GM21619 (cell line): ENCODE data around the gene TMEM191B.
"Not testable (repeated sequence)": the region's sequence is repeated elsewhere in the genome, so short reads cannot be mapped to it uniquely, and the experiment has no call there.

ENCODE experiments used
- ATAC-seq: cut with Tn5 transposase; IDR thresholded peaks from one replicate; pipeline ENCODE4 v1.9.1; 2021; ENCODE audit not compliant: unreplicated experiment

TMEM191B gene

GRCh38 chr22:18527752-18528596 is at the start of gene TMEM191B:
Gene TMEM191B (plus strand): TSS chr22:18527802. CDS start chr22:18527981, 179 bp downstream.
- peak; percentile 31 for ATAC-seq

- not testable (repeated sequence) for ATAC-seq
Observed at GRCh38 chr22:18496227-18496626, 31.4 kb upstream of the TMEM191B start.

- not testable (repeated sequence) for ATAC-seq
Observed at GRCh38 chr22:18511327-18511726, 16.3 kb upstream of the TMEM191B start.

- not testable (repeated sequence) for ATAC-seq
Observed at GRCh38 chr22:18512378-18512777, 15.2 kb upstream of the TMEM191B start.

GRCh38 chr22:18513454-18513853 is 14.1 kb upstream of the TMEM191B start:
- not testable (repeated sequence) for ATAC-seq

GRCh38 chr22:18518061-18518460 is 9.5 kb upstream of the TMEM191B start, which contains the start of gene GGTLC3:
Gene GGTLC3 (minus strand): TSS chr22:18518161. CDS start chr22:18517897, 264 bp downstream.
- ATAC-seq: not testable (repeated sequence)

- ATAC-seq: not testable (repeated sequence)
Observed at GRCh38 chr22:18522762-18523161, 4.8 kb upstream of the TMEM191B start.

GRCh38 chr22:18523328-18523727 is 4.3 kb upstream of the TMEM191B start:
- ATAC-seq: not testable (repeated sequence)

GRCh38 chr22:18528597-18529415 is 1.2 kb downstream of the TMEM191B start:
- peak; percentile 67 for ATAC-seq

- not testable (repeated sequence) for ATAC-seq
Observed at GRCh38 chr22:18529416-18530145, 2.0 kb downstream of the TMEM191B start.

GRCh38 chr22:18533633-18534032 is 6.0 kb downstream of the TMEM191B start:
- not testable (repeated sequence) for ATAC-seq

- not testable (repeated sequence) for ATAC-seq
Observed at GRCh38 chr22:18534315-18534714, 6.7 kb downstream of the TMEM191B start.

- not testable (repeated sequence) for ATAC-seq
Observed at GRCh38 chr22:18539994-18540393, 12.4 kb downstream of the TMEM191B start.

- ATAC-seq: not testable (repeated sequence)
Observed at GRCh38 chr22:18543400-18543799, 15.8 kb downstream of the TMEM191B start.

GRCh38 chr22:18544615-18545014 is 17.0 kb downstream of the TMEM191B start:
- ATAC-seq: not testable (repeated sequence)

GRCh38 chr22:18549458-18550179 is 22.0 kb downstream of the TMEM191B start:
- ATAC-seq: not testable (repeated sequence)

GRCh38 chr22:18551046-18551445 is 23.4 kb downstream of the TMEM191B start:
- ATAC-seq: not testable (repeated sequence)

- ATAC-seq: not testable (repeated sequence)
Observed at GRCh38 chr22:18552839-18553597, 25.4 kb downstream of the TMEM191B start.
